Measurements from ENCODE around the gene HOXC6.

- TF ChIP-seq, protein P1, sequence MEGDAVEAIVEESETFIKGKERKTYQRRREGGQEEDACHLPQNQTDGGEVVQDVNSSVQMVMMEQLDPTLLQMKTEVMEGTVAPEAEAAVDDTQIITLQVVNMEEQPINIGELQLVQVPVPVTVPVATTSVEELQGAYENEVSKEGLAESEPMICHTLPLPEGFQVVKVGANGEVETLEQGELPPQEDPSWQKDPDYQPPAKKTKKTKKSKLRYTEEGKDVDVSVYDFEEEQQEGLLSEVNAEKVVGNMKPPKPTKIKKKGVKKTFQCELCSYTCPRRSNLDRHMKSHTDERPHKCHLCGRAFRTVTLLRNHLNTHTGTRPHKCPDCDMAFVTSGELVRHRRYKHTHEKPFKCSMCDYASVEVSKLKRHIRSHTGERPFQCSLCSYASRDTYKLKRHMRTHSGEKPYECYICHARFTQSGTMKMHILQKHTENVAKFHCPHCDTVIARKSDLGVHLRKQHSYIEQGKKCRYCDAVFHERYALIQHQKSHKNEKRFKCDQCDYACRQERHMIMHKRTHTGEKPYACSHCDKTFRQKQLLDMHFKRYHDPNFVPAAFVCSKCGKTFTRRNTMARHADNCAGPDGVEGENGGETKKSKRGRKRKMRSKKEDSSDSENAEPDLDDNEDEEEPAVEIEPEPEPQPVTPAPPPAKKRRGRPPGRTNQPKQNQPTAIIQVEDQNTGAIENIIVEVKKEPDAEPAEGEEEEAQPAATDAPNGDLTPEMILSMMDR (IDR thresholded peaks at IDR 0.05), result no peak
- TF ChIP-seq POLR2A (IDR thresholded peaks at IDR 0.05), result no peak
These were observed 33.2 kb upstream of the HOXC6 start for GRCh38 chr12:53995002-53995377.
